ENCODE data around the gene ZKSCAN8. TPM values are rescaled to one million over a fixed set of nuclear protein-coding genes. Genes with fewer than 3 reads are reported as not detected.

Gene ZKSCAN8
- total RNA-seq, 4 donors from 2014 or later: 2.2 to 17.5 (median 5.9) TPM

DNA sequence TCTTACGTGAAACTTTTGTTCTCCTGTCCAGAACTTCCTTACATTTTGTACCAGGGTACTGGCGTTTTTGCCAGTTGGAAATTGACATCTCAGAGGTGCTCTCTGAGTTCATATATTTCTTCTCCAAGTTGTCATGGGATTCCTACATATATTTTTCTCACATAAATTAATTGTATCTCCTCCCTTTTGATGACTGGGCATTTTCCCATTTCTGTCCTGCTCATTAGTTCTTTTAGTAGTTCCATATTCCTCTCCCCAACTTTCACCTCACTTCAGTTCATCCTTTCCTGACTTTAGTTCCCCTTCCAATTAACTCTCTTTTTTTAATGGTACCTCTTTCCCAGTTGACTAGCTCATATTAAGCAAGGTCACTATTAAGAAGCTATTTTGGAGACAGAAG is 10.8 kb downstream of the ZKSCAN8 start:
- no peak for TF ChIP-seq POLR2A (IDR thresholded peaks at IDR 0.05)
- TF ChIP-seq, protein P1, sequence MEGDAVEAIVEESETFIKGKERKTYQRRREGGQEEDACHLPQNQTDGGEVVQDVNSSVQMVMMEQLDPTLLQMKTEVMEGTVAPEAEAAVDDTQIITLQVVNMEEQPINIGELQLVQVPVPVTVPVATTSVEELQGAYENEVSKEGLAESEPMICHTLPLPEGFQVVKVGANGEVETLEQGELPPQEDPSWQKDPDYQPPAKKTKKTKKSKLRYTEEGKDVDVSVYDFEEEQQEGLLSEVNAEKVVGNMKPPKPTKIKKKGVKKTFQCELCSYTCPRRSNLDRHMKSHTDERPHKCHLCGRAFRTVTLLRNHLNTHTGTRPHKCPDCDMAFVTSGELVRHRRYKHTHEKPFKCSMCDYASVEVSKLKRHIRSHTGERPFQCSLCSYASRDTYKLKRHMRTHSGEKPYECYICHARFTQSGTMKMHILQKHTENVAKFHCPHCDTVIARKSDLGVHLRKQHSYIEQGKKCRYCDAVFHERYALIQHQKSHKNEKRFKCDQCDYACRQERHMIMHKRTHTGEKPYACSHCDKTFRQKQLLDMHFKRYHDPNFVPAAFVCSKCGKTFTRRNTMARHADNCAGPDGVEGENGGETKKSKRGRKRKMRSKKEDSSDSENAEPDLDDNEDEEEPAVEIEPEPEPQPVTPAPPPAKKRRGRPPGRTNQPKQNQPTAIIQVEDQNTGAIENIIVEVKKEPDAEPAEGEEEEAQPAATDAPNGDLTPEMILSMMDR (IDR thresholded peaks at IDR 0.05): no peak
- 88 to 100% methylated on average over 2 of the region's 2 CpGs for WGBS, 2 donors
- no peak overlapping the region for H3K27ac ChIP-seq
- no peaks in the 10 kb centered on the region for H3K27me3 ChIP-seq
- no peak overlapping the region for H3K4me3 ChIP-seq
- H3K36me3 ChIP-seq: peaks cover 8 to 100% (median 58%) of the 10 kb centered on the region in 3 donors
- intact Hi-C loops (cut with DNase I): no loop called here
- peaks cover 0 to 11% (median 0%) of the 10 kb centered on the region in 3 donors for H3K9me3 ChIP-seq
- DNase-seq: no peak
- no peaks in the 10 kb centered on the region for H3K4me1 ChIP-seq

DNA sequence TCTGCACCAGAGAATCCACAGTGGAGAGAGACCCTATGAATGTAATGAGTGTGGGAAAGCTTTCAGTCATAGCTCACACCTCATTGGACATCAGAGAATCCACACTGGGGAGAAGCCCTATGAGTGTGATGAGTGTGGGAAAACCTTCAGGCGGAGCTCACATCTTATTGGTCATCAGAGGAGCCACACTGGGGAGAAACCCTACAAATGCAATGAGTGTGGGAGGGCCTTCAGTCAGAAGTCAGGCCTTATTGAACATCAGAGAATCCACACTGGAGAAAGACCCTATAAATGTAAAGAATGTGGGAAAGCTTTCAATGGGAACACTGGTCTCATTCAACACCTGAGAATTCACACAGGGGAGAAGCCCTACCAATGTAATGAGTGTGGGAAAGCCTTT is 11.9 kb downstream of the ZKSCAN8 start:
- intact Hi-C loops (cut with DNase I): no loop called here
- Histone ChIP-seq H3K4me3 (no peak overlapping the region), H3K9me3 (peaks cover 0 to 11% (median 0%) of the 10 kb centered on the region in 3 donors), H3K36me3 (peaks cover 8 to 98% (median 53%) of the 10 kb centered on the region in 3 donors), H3K27ac (no peak overlapping the region), H3K4me1 (no peaks in the 10 kb centered on the region), H3K27me3 (no peaks in the 10 kb centered on the region)
- 100% methylated on average over 1 of the region's 1 CpG for WGBS, 2 donors
- no peak for TF ChIP-seq POLR2A (IDR thresholded peaks at IDR 0.05)
- TF ChIP-seq, protein P1 (IDR thresholded peaks at IDR 0.05): no peak
- no peak for DNase-seq

DNA sequence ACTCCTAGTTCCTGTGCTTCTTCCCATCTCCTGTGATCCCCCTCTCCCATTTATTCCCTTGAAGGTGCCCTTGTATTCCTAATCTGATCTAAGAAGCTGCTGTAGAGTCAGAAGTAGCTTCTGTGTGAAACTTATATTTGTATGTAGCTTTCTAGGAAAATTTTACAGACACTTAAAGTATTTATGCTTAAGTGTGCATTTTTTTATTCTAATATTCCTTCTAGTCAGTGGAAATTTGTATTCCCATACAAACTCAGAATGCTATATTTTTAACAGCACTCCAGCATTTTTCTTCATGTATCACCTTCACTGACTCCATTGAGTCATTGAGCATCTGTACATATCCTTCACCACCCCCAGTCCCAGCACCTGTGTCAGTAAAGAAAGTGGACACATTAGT is 12.7 kb downstream of the ZKSCAN8 start:
- Histone ChIP-seq H3K27me3 (no peaks in the 10 kb centered on the region), H3K27ac (no peak overlapping the region), H3K4me3 (no peak overlapping the region), H3K4me1 (no peaks in the 10 kb centered on the region), H3K9me3 (peaks cover 0 to 11% (median 0%) of the 10 kb centered on the region in 3 donors), H3K36me3 (peaks cover 8 to 98% (median 44%) of the 10 kb centered on the region in 3 donors)
- intact Hi-C loops (cut with DNase I): no loop called here
- DNase-seq: no peak
- TF ChIP-seq POLR2A (IDR thresholded peaks at IDR 0.05): no peak
- TF ChIP-seq, protein P1 (IDR thresholded peaks at IDR 0.05): no peak

DNA sequence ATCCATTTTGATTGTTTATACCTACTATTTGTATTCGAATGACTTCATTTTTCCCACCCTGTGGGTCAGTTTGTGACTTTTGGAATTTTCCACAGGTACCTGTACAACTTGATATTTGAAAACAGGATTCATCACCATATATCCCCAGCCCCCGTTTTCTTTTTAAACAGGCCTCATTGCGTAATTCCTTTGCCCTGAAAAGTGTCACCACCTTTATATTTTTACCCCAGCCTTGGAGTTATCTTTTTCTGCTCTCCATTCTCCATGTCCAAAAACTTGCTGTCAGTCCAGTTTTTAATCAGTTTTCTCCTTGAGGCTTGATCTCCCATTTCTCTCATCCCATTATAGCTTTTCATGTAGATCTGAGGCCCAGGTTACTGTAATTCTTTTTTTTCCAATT is 16.6 kb downstream of the ZKSCAN8 start:
- WGBS, 2 donors: 94 to 99% methylated on average over 3 of the region's 3 CpGs
- H3K36me3 ChIP-seq: peaks cover 0 to 62% (median 17%) of the 10 kb centered on the region in 3 donors
- no peak overlapping the region for H3K4me3 ChIP-seq
- H3K27me3 ChIP-seq: no peaks in the 10 kb centered on the region
- no peak overlapping the region for H3K27ac ChIP-seq
- no peak for TF ChIP-seq POLR2A (IDR thresholded peaks at IDR 0.05)
- TF ChIP-seq, protein P1 (IDR thresholded peaks at IDR 0.05): no peak
- intact Hi-C loops (cut with DNase I): no loop called here
- no peak for DNase-seq
- peaks cover 0 to 5% (median 0%) of the 10 kb centered on the region in 3 donors for H3K9me3 ChIP-seq
- peaks cover 0 to 16% (median 0%) of the 10 kb centered on the region in 3 donors for H3K4me1 ChIP-seq

DNA sequence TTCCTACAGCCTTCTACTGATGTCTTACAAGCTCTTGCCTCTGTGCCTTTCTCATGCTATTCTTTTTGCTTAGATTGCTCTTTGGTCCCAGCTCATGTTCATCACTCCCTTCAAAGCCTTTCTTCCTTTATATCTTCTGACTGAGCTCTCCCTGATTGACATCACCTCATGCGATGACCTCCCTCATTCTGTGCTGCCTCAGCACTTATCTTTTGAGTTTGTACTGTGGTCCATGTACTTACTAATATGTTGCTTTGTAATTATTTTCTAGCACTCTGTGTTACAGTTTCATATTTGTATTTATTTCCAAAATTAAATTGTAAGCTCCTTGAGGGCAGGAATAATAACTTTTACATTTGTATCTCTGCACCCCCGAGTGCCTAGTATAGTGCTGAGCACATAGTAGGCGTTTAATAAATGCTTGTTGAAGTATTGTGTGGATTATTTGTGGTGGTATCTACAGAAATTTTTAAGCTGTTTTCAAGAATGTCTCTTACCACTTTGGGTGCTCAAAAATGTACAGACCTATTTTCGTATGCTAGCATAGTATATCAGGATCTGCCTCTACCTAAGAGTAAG is 17.4 kb downstream of the ZKSCAN8 start:
- no peak for DNase-seq
- intact Hi-C loops (cut with DNase I): no loop called here
- peaks cover 0 to 16% (median 0%) of the 10 kb centered on the region in 3 donors for H3K4me1 ChIP-seq
- TF ChIP-seq POLR2A (IDR thresholded peaks at IDR 0.05): no peak
- TF ChIP-seq, protein P1 (IDR thresholded peaks at IDR 0.05): no peak
- no peaks in the 10 kb centered on the region for H3K27me3 ChIP-seq
- no peak overlapping the region for H3K4me3 ChIP-seq
- H3K36me3 ChIP-seq: peaks cover 0 to 54% (median 9%) of the 10 kb centered on the region in 3 donors
- 94 to 96% methylated on average over 4 of the region's 4 CpGs for WGBS, 2 donors
- H3K9me3 ChIP-seq: no peaks in the 10 kb centered on the region
- H3K27ac ChIP-seq: no peak overlapping the region

Data from esophagus squamous epithelium (tissue), 5 donors.